Hematopoietic multipotent progenitor cell treated with erythropoietin and hydrocortisone succinate and interleukin-3 and kit ligand, for 15 days (in vitro differentiated cells): Measurements from ENCODE around the gene DSP.

ENCODE experiments used
- DNase-seq: peaks from one replicate; pipeline ENCODE4 v3.0.0-alpha.2; 2015; ENCODE audit warnings: low spot score

DSP gene

GRCh38 chr6:7591770-7592169 lies 50.3 kb downstream of the DSP start:
- no peak for DNase-seq

- DNase-seq: no peak
Observed at GRCh38 chr6:7593229-7593628, 51.8 kb downstream of the DSP start.

- no peak for DNase-seq
Observed at GRCh38 chr6:7594579-7595125, 53.2 kb downstream of the DSP start.

- DNase-seq: no peak
Observed at GRCh38 chr6:7604003-7604402, 62.5 kb downstream of the DSP start.

GRCh38 chr6:7604506-7604905 lies 63.0 kb downstream of the DSP start:
- DNase-seq: no peak

- DNase-seq: peak; percentile 68
Observed at GRCh38 chr6:7615611-7616383, 74.3 kb downstream of the DSP start.

- DNase-seq: no peak
Observed at GRCh38 chr6:7617801-7618764, 76.6 kb downstream of the DSP start.

GRCh38 chr6:7621761-7622160 lies 80.3 kb downstream of the DSP start:
- no peak for DNase-seq

GRCh38 chr6:7624796-7625710 lies 83.6 kb downstream of the DSP start:
- DNase-seq: no peak

- DNase-seq: no peak
Observed at GRCh38 chr6:7628479-7628878, 87.0 kb downstream of the DSP start.

- DNase-seq: no peak
Observed at GRCh38 chr6:7628909-7629308, 87.4 kb downstream of the DSP start.

GRCh38 chr6:7629321-7629720 lies 87.8 kb downstream of the DSP start:
- no peak for DNase-seq

- no peak for DNase-seq
Observed at GRCh38 chr6:7630792-7631191, 89.3 kb downstream of the DSP start.

- no peak for DNase-seq
Observed at GRCh38 chr6:7631466-7631865, 90.0 kb downstream of the DSP start.

GRCh38 chr6:7632501-7633290 lies 91.2 kb downstream of the DSP start:
- no peak for DNase-seq

GRCh38 chr6:7633361-7633760 lies 91.9 kb downstream of the DSP start:
- DNase-seq: no peak

GRCh38 chr6:7636151-7636550 lies 94.7 kb downstream of the DSP start:
- no peak for DNase-seq
